GM03348 (cell line): ENCODE measurements around the gene C8B.
A peak's percentile ranks its signal among the peaks of the same experiment; 100 is the strongest.

Source experiments
- DNase-seq: peaks from one replicate; pipeline ENCODE4 v3.0.0; 2012; ENCODE audit warnings: low spot score

The C8B gene

DNA sequence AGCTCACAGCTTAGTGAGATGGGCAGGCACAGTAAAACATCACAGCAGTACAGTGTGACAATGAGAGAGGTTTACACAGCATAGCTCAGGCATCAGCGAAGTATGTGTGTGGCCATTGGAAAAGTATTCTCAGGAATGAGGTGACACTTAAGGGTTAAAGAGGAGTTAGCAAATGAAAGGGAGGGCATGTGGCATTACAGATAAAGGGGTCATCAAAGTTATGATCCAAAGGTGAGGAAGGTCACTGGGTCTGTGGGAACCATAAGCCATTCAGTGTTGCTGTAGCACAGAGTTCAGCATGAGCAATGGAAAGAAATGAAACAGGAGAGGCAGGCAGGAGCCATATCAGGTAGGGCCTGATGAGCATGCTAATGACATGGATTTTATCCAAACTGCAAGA lies 4.5 kb upstream of the C8B start:
- no peak for DNase-seq

DNA sequence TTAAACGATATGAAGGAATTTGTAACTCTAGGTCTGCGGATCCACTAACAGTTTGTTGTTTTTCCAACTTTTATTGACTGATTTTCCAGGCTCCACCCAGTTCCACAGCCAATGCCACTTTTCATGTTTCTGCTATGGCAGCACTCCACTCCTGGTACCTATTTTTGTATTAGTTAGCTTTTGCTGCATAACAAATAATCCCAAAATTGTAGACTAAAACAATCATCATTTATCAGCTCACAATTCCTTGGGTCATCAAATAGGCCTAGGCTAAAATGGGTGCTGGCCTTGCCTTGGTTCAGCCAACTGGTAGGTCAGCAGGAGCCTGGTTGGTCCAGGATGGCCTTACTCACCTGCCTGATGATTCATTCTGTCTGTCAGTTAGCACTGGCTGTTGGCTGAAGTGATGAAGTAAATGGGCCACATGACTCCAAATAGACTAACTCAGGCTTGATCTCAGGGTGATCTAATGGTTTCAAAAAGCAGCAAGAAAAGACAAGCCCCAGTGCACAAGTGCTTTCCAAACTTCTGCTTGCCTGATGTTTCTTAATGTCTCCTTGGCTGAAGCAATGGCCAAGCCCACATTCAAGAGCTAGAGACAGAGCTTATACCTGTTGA lies 3.2 kb upstream of the C8B start:
- no peak for DNase-seq

DNA sequence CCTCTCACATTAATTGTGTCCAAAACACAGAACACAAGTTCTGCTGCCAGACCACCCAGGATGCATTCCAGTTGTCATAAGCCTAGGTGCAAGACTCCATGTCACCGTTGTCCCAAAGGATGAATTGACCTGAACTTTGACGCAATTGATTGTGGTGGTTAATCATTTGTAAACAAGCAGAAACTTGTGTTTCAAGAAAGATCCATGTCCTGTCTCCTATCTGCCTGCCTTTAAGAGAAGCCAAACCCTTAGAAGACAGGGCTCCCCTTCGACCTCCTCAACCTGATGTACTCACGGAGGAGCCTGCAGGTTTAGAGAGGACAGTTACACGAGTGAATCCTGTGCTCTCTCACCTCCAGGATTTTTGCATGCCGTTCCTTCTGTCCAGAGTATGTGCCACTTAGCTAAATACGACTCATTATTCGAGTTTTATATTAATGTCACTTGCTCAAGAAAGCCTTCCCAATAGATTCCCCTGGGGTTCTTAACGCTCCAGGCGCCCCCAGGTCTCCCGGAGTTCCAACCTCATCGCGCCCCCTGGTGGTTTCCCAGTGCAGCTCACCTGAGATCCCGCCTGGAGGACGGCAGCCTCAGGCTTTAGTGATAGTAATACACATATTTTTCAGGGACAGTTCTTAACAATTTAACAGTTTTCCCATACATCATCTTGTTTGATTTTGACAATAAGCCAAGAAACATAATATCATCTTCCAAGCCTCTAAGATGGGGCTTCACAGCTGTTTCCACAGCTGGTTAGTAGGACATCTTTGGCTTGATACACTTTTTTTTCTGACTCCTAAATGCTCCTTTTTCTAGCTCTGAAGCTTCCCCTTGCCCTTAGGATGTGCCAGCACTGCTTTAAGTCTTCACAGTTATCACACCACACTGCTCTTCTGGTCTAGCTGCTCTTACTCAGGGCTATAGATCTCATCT lies 2.4 kb upstream of the C8B start:
- DNase-seq: peak; percentile 35

DNA sequence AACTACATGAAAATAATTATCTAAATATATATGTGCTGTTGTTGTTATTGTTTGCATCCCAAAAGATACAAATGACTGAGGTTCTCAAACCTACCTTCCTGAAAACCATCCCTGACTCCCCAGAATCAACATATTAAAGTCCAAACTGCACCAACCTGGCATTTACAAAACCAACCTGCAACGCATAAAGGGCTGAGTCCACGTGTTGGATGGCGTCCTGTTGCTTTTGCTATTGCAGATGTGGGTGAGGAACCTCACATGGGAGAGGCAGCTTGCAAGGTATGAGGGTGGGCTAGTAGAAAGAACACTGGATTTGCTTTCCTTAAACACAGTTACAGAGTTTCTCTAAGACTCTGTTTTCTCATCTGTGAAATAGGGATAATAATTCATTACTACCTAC lies 1.5 kb upstream of the C8B start:
- no peak for DNase-seq

DNA sequence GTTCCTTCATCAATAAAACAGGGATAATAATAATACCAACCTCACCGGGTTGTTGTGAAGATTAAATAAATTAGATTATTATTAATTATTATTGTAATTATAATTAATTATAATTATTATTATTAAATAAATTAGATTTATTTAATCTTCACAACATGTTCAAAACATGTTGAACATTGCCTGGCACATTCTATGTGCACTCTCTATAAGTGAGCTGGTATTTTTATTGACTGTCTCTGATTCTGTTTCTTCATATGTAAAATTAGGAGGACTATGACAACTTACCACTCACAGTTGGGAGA lies 834 bp upstream of the C8B start:
- no peak for DNase-seq

DNA sequence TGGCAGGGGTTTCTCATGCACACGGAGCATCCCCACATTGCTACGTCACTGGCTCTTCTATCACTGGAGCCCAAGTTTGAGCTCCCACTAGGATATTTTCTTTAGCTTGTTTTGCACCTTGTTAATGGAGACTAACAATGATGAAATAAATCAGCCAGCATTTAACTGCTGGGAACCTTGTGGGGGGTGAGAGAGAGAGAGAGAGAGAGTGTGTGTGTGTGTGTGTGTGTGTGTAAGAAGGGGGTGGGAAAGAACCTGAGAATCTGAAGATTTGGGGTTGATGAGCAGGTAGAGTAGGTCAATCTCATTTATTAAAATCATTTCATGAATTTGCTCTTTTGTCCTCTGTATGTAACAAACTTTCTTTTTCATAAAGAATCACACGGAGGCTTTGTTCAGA lies 624 bp downstream of the C8B start:
- DNase-seq: no peak

DNA sequence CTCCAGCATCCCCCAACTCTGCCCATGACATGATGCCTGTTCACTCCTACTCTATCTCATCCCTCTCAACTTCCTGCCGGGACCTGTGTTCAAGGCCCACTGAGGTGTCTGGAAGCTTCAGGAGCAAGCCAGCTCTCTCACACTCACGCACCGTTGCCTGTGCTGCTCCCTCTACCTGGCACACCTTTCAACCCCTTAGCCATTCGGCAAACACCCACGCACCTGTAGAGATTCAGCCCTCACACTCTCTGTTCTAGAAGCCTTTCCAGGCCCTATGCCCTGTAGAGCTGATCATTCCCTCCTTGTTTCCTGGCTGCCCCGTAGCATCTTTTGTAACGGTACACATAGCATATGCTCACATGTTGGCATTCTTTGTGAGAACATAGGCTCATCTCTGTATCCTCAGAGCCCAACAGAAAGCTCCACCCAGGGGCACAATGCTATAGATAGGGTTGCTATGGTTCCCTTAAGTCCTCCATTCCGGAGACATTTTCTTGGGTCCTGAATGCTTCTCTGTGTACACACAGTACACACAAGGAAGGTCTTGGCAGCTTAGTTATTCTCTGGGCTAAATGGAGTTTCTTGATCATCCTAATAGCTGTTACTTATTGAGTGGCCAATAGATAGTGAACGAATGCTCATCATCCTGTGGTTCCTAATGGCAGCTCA lies 1.3 kb downstream of the C8B start:
- DNase-seq: no peak

DNA sequence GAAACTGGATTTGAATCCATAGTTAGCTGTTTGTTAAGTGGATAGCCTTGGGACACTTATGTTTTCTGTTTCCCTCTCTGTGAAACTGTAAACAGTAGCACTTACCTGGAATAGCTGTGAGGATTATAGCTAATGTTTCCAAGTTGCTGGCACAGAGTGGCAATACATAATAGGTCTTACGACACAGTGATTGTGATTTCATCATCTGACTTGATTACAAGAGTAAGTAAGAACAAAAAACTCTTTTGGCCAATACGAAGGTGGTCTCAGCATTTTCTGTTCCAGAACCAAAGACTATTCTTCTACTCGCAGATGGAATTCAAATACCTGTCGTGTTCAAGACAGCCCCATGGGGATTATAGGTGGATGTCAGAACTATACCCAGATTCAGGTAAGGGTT lies 2.1 kb downstream of the C8B start:
- DNase-seq: no peak

DNA sequence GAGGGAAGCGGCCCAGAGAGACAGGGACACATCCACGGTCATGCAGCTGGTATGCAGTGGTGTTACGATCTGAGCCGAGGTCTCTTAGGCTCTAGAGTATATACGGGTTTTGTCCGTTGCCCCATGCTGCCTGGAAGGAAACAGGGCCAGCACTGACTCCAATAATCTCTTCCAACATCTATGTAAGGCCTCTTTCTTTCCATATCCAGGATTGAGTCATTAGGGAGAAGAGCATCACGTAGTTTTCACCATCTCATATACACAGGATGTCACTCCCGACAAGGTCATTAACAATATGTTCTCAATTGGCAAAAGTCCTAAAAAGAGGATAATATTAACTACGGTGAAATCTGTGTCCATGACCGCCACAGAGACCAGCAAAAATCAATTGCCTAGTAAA lies 4.4 kb downstream of the C8B start:
- DNase-seq: no peak

DNA sequence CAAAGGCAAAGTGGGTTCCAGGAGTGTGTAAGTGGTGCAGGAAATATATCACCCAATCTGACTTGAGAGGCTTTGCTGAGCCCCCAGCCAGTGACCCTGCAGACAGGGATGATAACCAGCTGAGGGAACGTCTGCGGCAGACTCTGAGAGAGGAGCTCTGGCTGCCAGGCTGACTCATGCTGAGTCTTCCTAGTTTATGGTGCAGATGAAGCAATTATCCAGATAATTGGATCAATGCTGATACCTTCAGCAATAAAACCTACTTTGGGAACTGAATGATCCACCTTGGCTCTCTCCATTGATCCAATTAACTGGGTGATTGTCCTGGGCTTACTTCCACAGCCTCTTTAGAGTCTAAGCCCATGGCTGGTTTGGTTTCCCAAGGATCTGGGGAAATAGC lies 7.3 kb downstream of the C8B start:
- DNase-seq: peak; percentile 84

DNA sequence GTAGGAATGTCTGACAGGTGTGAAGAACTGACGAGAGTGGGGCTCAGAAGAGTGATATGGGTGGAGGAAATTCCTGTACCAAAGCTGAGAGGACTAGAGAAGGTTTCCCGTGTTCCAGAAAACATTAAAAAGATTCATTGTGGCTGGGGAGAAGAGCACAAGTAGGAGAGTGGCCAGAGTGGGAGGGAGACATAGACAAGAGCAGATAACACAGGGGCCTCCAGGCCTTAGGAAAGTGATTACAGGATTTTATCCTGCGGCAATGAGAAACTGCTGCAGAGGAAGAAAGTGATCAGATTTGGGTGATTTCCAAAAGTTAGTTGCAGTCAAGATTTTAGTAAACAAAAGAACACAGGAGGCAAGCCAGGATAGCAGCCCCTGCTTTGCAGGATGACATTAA lies 7.9 kb downstream of the C8B start:
- no peak for DNase-seq

DNA sequence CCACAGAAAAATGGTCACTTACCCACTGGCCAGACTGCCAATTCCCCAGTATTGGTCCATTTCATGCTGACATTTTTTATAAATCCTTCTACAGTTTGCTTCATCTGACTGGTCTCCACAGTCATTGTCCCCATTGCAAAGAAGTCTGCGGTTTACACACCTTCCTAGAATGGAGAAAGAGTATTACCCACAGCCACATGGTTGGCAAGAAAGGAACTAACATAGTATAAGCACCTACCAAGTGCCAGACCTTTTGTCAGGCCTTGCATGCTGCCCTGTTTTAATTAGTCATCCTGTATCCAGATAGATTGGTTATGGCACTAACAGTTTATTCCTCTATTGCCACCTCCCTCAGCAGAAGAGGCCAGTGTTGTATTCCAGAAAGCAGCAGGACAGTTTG lies 11.2 kb downstream of the C8B start:
- DNase-seq: no peak

DNA sequence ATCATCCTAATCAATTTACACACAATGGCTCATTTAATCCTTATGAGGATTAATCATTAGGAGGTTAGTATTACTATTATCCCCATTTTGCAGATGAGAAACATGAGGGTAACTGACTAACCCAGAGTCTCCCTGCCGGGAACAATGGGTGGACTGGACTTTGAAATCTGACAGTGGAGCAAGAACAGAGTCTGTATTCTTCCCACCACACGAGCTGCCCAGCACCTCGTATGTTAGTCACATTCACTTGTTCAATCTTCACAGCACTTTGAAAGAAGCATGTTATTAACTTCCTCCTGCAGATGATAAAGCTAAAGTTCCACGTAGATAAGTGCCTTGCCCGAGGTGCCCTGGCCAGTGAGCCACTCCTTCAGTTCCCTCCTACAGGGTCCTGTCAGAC lies 12.4 kb downstream of the C8B start:
- no peak for DNase-seq

DNA sequence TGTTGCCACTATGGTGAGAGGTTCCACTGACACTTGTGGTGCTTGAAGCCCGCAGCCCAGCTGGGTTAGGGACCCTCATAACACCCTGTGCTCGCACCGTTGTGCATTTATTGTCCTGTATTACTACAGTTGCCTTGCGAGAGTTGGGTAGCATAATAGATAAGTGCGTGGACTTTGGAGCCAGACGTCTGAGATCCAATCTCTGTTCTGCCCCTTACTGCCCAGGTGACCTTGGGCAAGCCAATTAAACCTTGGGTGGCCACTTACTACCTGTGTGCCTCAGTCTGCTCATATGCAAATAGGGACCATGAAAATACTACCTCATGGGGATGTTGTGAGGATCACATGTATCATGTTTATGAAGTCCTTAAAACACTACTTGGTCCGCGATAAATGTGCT lies 13.3 kb downstream of the C8B start:
- no peak for DNase-seq

DNA sequence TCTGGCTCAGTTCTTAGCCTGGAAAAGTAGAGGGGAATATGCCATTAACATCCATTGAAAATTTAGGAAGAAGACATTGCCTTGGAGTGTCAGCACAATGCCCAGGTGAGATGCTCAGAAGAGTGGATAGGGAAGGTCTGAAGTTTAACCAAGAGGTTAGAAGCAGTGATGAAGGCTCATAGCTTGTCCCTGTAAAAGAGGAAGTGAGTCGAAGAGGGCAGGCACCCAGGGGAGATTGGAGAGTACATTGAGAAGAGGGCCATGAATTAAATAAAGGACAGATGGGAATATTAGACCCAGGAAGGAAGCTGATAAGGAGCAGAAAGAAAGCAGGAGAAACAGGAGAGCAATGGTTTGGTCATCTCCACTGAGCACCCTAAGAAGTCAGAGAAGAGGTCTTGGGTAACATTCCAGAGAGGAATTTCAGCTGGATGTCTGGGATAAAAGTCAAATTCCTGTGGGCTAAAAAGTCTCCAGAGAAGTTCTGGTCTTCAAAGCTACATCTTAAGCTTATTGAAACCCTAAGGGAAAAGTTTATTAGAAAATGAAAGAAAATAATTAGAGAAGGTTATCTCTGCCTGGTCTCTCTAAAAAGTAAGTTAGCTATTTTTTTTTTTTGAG lies 17.3 kb downstream of the C8B start:
- DNase-seq: peak; percentile 76

DNA sequence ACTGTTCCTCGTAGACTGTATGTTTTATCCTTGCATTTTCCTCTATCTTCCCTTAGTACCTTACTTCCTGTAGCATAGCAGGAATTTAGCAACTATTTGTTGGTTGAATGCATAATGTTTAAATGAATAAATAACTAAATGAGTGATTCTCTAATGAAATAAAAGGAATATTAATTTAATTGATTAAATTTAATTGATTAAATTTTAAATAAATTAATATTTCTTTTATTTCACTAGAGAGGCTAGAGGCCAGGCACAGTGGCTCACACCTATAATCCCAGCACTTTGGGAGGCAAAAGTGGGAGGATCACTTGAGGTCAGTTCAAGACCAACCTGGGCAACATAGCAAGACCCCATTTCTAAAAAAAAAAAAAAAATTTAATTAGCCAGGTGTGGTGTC lies 25.8 kb downstream of the C8B start:
- no peak for DNase-seq

DNA sequence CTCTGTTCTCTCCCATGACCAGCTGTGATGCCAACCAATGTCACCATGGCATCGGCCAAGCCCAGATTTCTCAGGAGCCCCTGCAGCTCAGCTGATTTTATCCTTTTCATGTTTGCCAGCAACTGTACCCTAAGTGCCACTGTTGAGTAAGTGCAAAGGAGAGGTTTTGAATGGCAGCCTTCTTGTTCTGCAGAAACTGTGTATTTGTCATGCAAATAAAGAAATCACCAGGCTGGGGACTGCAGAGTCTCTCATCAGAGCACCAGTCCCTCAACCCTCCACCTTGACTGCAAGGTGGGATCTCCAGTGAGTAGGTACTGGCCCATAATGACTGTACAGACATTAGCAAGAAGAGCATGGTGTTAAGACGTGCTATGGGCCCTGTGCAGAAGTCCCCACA lies 26.6 kb downstream of the C8B start:
- no peak for DNase-seq

DNA sequence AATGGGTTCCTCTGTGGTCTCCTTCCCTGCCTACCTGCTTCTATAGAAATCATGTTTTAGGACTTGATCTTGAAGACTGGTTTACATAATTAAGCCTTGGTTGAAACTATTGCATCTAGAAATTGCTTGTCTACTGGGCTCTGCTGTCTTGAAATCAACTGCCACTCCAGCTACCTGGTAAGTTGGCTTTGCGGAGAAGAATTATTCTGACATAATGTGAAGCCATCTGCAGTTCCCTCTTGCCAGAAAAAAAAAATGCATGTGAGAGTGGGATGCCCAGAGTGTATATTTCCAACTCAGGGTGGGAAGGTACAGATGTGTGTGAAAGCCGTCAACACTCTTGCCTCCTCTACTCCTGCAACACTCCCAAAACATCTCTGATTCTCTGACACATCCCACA lies 27.2 kb downstream of the C8B start:
- no peak for DNase-seq

DNA sequence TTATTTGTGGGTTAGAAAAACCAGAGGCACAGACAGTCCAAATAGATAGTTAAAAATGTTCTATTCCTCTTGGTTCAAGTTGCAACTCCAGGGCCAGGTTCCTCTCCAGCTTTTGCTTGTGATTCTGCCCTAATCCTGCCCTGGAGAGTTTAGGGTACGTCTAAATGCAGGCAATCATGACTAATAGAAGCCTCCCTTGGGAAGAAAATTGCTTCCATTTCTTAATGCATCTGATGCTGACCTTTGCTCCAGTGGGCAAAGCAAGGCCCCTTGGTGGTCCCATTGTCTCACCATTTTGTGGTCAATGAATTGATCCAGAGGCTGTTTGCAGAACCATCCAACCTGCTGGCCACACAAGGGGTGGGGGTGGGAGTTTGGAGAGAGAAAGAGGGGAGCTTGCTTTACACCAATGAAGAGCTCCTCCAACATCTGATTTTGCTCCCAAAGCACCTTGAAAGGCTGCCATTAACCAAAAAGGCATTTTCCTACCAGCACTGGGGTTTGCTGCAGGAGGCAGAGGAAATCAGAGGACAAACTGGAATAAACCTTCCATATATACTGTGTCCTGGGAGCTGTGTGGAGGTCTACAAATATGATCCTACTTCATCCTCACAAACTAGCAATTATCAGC lies 31.3 kb downstream of the C8B start:
- DNase-seq: peak; percentile 57

DNA sequence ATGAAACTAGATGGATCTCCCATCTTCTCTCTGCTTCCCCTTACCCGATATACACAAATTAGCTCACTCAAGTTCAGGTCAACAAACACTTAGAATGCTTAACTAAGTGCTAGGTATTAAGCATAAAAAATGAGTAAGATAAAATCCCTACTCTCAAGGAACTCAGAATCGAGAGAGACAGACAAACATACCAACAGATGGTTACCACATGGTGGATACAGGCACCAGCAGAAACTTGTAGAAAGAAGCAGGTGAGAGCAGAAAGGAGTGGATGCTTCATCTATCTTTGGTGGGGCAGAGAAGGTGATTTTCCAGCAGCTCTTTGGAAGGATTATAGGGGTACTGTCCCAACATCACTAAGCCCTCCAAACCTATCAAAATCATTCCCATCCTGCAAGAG lies 32.2 kb downstream of the C8B start:
- peak; percentile 23 for DNase-seq

DNA sequence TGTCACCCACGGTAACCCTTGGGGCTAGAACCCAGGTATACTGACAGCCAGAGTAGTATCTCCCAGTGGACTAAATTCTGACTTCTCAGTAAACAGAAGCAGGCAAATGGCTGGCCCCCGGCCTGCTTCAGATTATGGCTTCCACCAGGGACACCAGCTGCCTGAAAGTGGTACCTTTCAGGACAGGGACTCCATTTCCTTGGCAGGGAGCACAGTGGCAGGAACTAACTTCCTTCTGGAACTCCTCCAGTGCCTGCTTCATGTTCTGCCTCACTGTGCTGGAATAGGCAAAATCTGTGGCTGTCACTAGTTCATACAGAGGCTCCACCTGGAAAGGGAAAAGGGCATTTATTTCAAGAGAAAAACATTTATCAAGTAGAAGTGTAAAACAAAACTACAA lies 32.7 kb downstream of the C8B start:
- no peak for DNase-seq

DNA sequence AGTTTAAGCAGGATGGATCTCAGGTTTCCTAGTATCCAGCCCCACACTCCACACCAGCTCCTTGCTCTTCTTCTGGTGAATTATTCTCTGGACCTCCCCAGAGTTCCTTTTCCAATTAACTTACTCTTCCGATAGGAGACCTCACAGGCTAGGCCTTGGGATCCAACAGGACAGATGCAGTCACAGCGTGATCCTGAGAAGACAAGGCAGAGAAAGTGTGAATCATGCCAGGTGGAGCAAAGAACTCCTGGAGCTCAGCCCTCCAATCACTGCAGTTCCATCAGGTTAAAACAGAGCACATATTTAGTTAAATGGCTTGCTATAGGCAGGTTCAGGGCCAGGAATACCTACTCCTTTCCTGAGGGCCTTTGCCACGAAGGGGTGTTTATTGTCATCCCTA lies 34.1 kb downstream of the C8B start:
- DNase-seq: no peak

DNA sequence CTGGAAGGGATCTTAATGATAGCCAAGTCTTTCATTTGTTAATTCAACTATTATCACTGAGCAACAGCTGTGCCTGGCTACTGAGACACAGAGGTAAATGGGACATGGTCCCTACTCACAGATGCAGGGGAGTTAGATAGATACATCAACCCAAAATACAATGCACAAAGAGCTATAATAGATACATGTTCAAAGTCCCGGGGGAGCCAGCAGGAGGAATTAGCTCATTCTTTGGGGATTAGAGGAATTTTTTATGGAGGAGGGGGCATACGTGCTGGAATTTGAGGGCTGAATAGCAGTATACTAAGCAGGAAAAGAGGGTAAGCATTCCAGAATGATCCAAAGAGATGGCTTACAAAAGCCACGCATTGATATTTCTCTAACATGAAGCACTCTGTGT lies 34.6 kb downstream of the C8B start:
- no peak for DNase-seq
